NCI-H2107 treated with DMSO at 0.1 percent for 48 hours (cell line): Measurements from ENCODE around the gene SLC25A31.

Source experiments
- DNase-seq: peaks from one replicate; lab custom pipeline; 2025; ENCODE audit not compliant: unreplicated experiment; lab: John Stamatoyannopoulos, UW

SLC25A31 gene

GRCh38 chr4:127776620-127777019 is 46.4 kb downstream of the SLC25A31 start:
- no peak for DNase-seq

- DNase-seq, result no peak
Observed at GRCh38 chr4:127777487-127777886, 47.3 kb downstream of the SLC25A31 start.

GRCh38 chr4:127778102-127778501 is 47.9 kb downstream of the SLC25A31 start:
- no peak for DNase-seq

- DNase-seq, result no peak
Observed at GRCh38 chr4:127780598-127780997, 50.4 kb downstream of the SLC25A31 start.

GRCh38 chr4:127781300-127782024 is 51.3 kb downstream of the SLC25A31 start:
- DNase-seq, result no peak

GRCh38 chr4:127782025-127782274 is 51.8 kb downstream of the SLC25A31 start:
- no peak for DNase-seq

- DNase-seq, result peak; percentile 43
Observed at GRCh38 chr4:127782275-127783025, 52.2 kb downstream of the SLC25A31 start, which contains the start of gene HSPA4L. Gene HSPA4L, plus strand, starts transcription at chr4:127782322. Its CDS starts 229 bp downstream, at chr4:127782551.

- DNase-seq, result no peak
Observed at GRCh38 chr4:127783026-127783769, 53.0 kb downstream of the SLC25A31 start.

GRCh38 chr4:127783955-127784770 is 54.0 kb downstream of the SLC25A31 start:
- DNase-seq, result peak; percentile 11

- DNase-seq, result no peak
Observed at GRCh38 chr4:127788517-127788916, 58.3 kb downstream of the SLC25A31 start.

- DNase-seq, result no peak
Observed at GRCh38 chr4:127791391-127791790, 61.2 kb downstream of the SLC25A31 start.

- no peak for DNase-seq
Observed at GRCh38 chr4:127793528-127793927, 63.3 kb downstream of the SLC25A31 start.

- no peak for DNase-seq
Observed at GRCh38 chr4:127799711-127800110, 69.5 kb downstream of the SLC25A31 start.

- no peak for DNase-seq
Observed at GRCh38 chr4:127809173-127809800, 79.1 kb downstream of the SLC25A31 start.

GRCh38 chr4:127810551-127810950 is 80.4 kb downstream of the SLC25A31 start:
- DNase-seq, result no peak

- no peak for DNase-seq
Observed at GRCh38 chr4:127822430-127822829, 92.2 kb downstream of the SLC25A31 start.
